ENCODE results near the gene CENPX.

Gene CENPX

DNA sequence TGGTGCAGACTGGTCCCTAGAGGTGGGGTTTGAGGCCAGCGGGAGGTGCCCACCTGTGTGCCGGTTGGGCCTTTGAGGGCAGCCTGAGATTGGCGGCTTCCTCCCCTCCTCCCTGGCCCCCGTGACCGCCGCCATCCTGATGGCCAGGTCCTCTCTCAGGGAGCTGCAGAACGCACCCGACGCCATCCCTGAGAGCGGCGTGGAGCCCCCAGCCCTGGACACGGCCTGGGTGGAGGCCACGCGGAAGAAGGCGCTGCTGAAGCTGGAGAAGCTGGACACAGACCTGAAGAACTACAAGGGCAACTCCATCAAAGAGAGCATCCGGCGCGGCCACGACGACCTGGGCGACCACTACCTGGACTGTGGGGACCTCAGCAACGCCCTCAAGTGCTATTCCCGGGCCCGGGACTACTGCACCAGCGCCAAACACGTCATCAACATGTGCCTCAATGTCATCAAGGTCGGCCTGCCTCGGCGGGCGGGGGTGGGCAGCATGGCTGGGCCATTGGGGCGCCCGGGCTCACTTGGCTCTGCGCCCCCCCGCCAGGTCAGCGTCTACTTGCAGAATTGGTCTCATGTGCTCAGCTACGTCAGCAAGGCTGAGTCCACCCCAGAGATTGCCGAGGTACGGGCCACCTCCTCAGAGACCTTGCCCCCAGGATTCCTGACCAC lies 31.8 kb upstream of the CENPX start:
- peak overlapping the region; percentile 73 for H3K23ac ChIP-seq (ENCODE audit: low read depth, low read length, poor library complexity)
- no peak overlapping the region for H2BK15ac ChIP-seq (ENCODE audit: low read length)
- WGBS, 2 donors (ENCODE audit: extremely low coverage in 2 of 2, insufficient read length in 2 of 2, insufficient replicate concordance in 1 of 2), result no CpG with 5 or more reads among the region's 38 CpGs
- H3K14ac ChIP-seq (ENCODE audit: low read length), result peak overlapping the region; percentile 21
- no peak overlapping the region for H3K4me2 ChIP-seq (ENCODE audit: insufficient read depth, low read length, poor library complexity, severe bottlenecking)
- no peak overlapping the region for H2BK12ac ChIP-seq (ENCODE audit: low read length)
- no peaks in the 10 kb centered on the region for H3K9me3 ChIP-seq (replicated peaks in 1 of 2; ENCODE audit: control insufficient read depth in 2 of 2, insufficient read depth in 1 of 2, low read depth in 1 of 2, low read length in 2 of 2)
- peaks cover 20% of the 10 kb centered on the region for H3K79me1 ChIP-seq (ENCODE audit: low read depth, low read length)
- peaks cover 7% of the 10 kb centered on the region in 2 donors for H3K4me1 ChIP-seq (ENCODE audit: control insufficient read depth in 2 of 2, insufficient read depth in 1 of 2, low read depth in 1 of 2, low read length in 2 of 2)
- H3K36me3 ChIP-seq (replicated peaks in 1 of 2; ENCODE audit: control insufficient read depth in 2 of 2, insufficient read depth in 2 of 2, low read length in 2 of 2), result peaks cover 56 to 76% of the 10 kb centered on the region in 2 donors
- H2BK5ac ChIP-seq (ENCODE audit: low read length), result peak overlapping the region; percentile 24
- H3K18ac ChIP-seq (ENCODE audit: low read length), result no peak overlapping the region
- no peak overlapping the region for H3K4me3 ChIP-seq (ENCODE audit: low read length in 2 of 2)
- no peak overlapping the region for H3K9ac ChIP-seq (ENCODE audit: low read depth, low read length, poor library complexity)
- no peaks in the 10 kb centered on the region for H3K27me3 ChIP-seq (ENCODE audit: control insufficient read depth in 3 of 3, insufficient read depth in 3 of 3, low read depth in 1 of 3, low read length in 3 of 3)
- no peak overlapping the region for H4K91ac ChIP-seq (ENCODE audit: low read depth, low read length, poor library complexity)
- H3K27ac ChIP-seq (replicated peaks; ENCODE audit: low read length), result no peak overlapping the region
- H3K4ac ChIP-seq (ENCODE audit: low read length), result no peak overlapping the region
- H2AFZ ChIP-seq (ENCODE audit: low read length), result no peak overlapping the region
- H2AK5ac ChIP-seq (ENCODE audit: low read depth, low read length), result no peak overlapping the region
- H2BK120ac ChIP-seq (ENCODE audit: low read depth, low read length), result no peak overlapping the region
- no peak overlapping the region for H4K8ac ChIP-seq (ENCODE audit: low read depth, low read length)
- no peak for DNase-seq (ENCODE audit: low spot score)

DNA sequence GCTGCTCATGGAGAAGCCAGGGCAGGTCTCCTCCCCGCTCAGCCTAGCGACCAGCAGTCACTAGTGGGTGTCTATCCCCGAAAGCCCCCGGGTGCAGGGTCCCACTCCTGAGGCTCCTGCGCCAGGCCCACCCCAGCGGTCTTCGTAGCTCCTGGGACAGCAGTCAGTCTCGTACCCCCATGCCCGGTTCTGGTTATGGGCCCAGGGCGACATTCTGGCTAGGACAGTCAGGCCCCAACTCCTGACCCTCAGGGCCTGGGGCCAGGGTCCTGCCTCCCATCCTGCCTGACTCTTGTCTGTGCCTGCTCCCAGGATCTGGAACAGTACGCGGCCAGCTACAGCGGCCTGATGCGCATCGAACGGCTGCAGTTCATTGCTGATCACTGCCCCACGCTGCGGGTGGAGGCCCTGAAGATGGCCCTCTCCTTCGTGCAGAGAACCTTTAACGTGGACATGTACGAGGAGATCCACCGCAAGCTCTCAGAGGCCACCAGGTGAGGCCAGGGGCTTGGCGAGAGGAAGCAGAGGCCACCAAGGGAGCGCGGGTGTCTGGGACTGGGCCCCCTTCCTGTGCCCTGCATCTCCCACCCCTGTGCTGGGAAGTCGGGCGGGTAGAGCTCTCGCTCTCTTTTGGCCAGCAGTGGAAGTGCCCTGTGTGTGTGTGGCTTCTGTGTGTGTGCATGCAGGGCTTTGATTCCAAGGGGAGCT lies 31.0 kb upstream of the CENPX start:
- H2AFZ ChIP-seq (ENCODE audit: low read length), result no peak overlapping the region
- no peaks in the 10 kb centered on the region for H3K9me3 ChIP-seq (replicated peaks in 1 of 2; ENCODE audit: control insufficient read depth in 2 of 2, insufficient read depth in 1 of 2, low read depth in 1 of 2, low read length in 2 of 2)
- no peak overlapping the region for H3K18ac ChIP-seq (ENCODE audit: low read length)
- H3K27ac ChIP-seq (replicated peaks; ENCODE audit: low read length), result no peak overlapping the region
- peaks cover 7% of the 10 kb centered on the region in 2 donors for H3K4me1 ChIP-seq (ENCODE audit: control insufficient read depth in 2 of 2, insufficient read depth in 1 of 2, low read depth in 1 of 2, low read length in 2 of 2)
- H3K14ac ChIP-seq (ENCODE audit: low read length), result peak overlapping the region; percentile 21
- H3K23ac ChIP-seq (ENCODE audit: low read depth, low read length, poor library complexity), result peak overlapping the region; percentile 3
- H2BK120ac ChIP-seq (ENCODE audit: low read depth, low read length), result no peak overlapping the region
- no peak overlapping the region for H4K91ac ChIP-seq (ENCODE audit: low read depth, low read length, poor library complexity)
- H3K79me1 ChIP-seq (ENCODE audit: low read depth, low read length), result peaks cover 22% of the 10 kb centered on the region
- H3K4me3 ChIP-seq (ENCODE audit: low read length in 2 of 2), result peak overlapping the region in 1 of 2 donors; percentile 98
- DNase-seq (ENCODE audit: low spot score), result no peak
- H2BK12ac ChIP-seq (ENCODE audit: low read length), result no peak overlapping the region
- H3K4ac ChIP-seq (ENCODE audit: low read length), result no peak overlapping the region
- H3K27me3 ChIP-seq (ENCODE audit: control insufficient read depth in 3 of 3, insufficient read depth in 3 of 3, low read depth in 1 of 3, low read length in 3 of 3), result no peaks in the 10 kb centered on the region
- no peak overlapping the region for H2BK15ac ChIP-seq (ENCODE audit: low read length)
- H3K9ac ChIP-seq (ENCODE audit: low read depth, low read length, poor library complexity), result no peak overlapping the region
- H3K4me2 ChIP-seq (ENCODE audit: insufficient read depth, low read length, poor library complexity, severe bottlenecking), result no peak overlapping the region
- H3K36me3 ChIP-seq (replicated peaks in 1 of 2; ENCODE audit: control insufficient read depth in 2 of 2, insufficient read depth in 2 of 2, low read length in 2 of 2), result peaks cover 59 to 72% of the 10 kb centered on the region in 2 donors
- H2AK5ac ChIP-seq (ENCODE audit: low read depth, low read length), result no peak overlapping the region
- no CpG with 5 or more reads among the region's 28 CpGs for WGBS, 2 donors (ENCODE audit: extremely low coverage in 2 of 2, insufficient read length in 2 of 2, insufficient replicate concordance in 1 of 2)
- H2BK5ac ChIP-seq (ENCODE audit: low read length), result peak overlapping the region; percentile 24
- H4K8ac ChIP-seq (ENCODE audit: low read depth, low read length), result no peak overlapping the region

DNA sequence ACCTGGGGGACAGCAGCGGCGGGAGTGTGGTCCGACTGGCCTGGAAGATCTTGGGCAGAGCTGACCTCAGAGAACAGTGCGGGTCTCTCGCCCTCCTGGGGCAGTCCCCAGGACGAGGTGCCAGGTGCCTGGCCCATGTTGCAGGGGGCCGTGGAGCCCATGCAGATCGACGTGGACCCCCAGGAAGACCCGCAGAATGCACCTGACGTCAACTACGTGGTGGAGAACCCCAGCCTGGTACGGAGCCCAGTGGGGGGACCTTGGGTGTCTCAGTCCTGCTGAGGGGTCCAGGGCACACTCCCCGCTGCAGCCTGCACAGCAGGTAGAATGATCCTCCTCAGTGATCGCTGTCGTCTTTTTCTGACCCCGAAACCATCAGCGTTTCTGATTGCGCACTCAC lies 30.5 kb upstream of the CENPX start:
- Histone ChIP-seq H3K9ac (ENCODE audit: low read depth, low read length, poor library complexity) (no peak overlapping the region), H3K4me3 (ENCODE audit: low read length in 2 of 2) (peak overlapping the region in 1 of 2 donors; percentile 98), H3K18ac (ENCODE audit: low read length) (no peak overlapping the region), H3K23ac (ENCODE audit: low read depth, low read length, poor library complexity) (peak overlapping the region; percentile 3), H3K4me2 (ENCODE audit: insufficient read depth, low read length, poor library complexity, severe bottlenecking) (peak overlapping the region; percentile 18), H3K14ac (ENCODE audit: low read length) (no peak overlapping the region), H2BK15ac (ENCODE audit: low read length) (no peak overlapping the region), H3K27me3 (ENCODE audit: control insufficient read depth in 3 of 3, insufficient read depth in 3 of 3, low read depth in 1 of 3, low read length in 3 of 3) (no peaks in the 10 kb centered on the region), H3K79me1 (ENCODE audit: low read depth, low read length) (peaks cover 21% of the 10 kb centered on the region), H3K27ac (replicated peaks; ENCODE audit: low read length) (no peak overlapping the region), H3K36me3 (replicated peaks in 1 of 2; ENCODE audit: control insufficient read depth in 2 of 2, insufficient read depth in 2 of 2, low read length in 2 of 2) (peaks cover 58 to 68% of the 10 kb centered on the region in 2 donors), H2BK5ac (ENCODE audit: low read length) (no peak overlapping the region), H2BK120ac (ENCODE audit: low read depth, low read length) (no peak overlapping the region), H2AFZ (ENCODE audit: low read length) (no peak overlapping the region), H2AK5ac (ENCODE audit: low read depth, low read length) (no peak overlapping the region), H3K4me1 (ENCODE audit: control insufficient read depth in 2 of 2, insufficient read depth in 1 of 2, low read depth in 1 of 2, low read length in 2 of 2) (peaks cover 7% of the 10 kb centered on the region in 2 donors), H4K91ac (ENCODE audit: low read depth, low read length, poor library complexity) (no peak overlapping the region), H3K4ac (ENCODE audit: low read length) (no peak overlapping the region), H3K9me3 (replicated peaks in 1 of 2; ENCODE audit: control insufficient read depth in 2 of 2, insufficient read depth in 1 of 2, low read depth in 1 of 2, low read length in 2 of 2) (no peaks in the 10 kb centered on the region), H2BK12ac (ENCODE audit: low read length) (no peak overlapping the region), H4K8ac (ENCODE audit: low read depth, low read length) (no peak overlapping the region)
- WGBS, 2 donors (ENCODE audit: extremely low coverage in 2 of 2, insufficient read length in 2 of 2, insufficient replicate concordance in 1 of 2), result no CpG with 5 or more reads among the region's 19 CpGs
- no peak for DNase-seq (ENCODE audit: low spot score)

DNA sequence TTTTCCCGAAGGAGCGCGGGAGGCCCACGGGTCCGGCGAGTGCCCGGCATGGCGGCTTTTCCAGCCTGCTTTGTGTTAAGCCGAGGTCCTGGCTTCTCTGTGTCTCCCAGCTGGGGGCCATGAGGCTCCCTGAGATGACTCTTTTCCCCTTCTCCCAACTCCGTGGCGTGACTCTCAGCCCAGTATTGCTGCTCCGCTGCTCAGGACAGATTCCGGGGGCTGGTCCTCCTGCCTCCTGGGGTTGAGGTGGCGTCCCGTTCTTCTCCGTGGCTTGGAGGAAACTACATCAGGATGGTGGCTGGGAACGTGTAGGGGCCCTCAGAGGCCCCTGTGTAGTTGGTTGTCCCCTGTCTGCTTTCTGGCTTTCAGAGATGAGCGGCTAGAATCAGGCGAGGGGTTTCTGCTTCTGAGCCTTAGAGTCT lies 30.0 kb upstream of the CENPX start:
- H3K79me1 ChIP-seq (ENCODE audit: low read depth, low read length), result peaks cover 22% of the 10 kb centered on the region
- H4K8ac ChIP-seq (ENCODE audit: low read depth, low read length), result no peak overlapping the region
- no peak for DNase-seq (ENCODE audit: low spot score)
- no peak overlapping the region for H2BK15ac ChIP-seq (ENCODE audit: low read length)
- peak overlapping the region; percentile 98 to 99 for H3K4me3 ChIP-seq (ENCODE audit: low read length in 2 of 2)
- no peak overlapping the region for H4K91ac ChIP-seq (ENCODE audit: low read depth, low read length, poor library complexity)
- no peak overlapping the region for H3K27ac ChIP-seq (replicated peaks; ENCODE audit: low read length)
- no peak overlapping the region for H3K14ac ChIP-seq (ENCODE audit: low read length)
- H3K4me2 ChIP-seq (ENCODE audit: insufficient read depth, low read length, poor library complexity, severe bottlenecking), result peak overlapping the region; percentile 98
- H3K23ac ChIP-seq (ENCODE audit: low read depth, low read length, poor library complexity), result peak overlapping the region; percentile 43
- peak overlapping the region; percentile 94 for H3K9ac ChIP-seq (ENCODE audit: low read depth, low read length, poor library complexity)
- H3K18ac ChIP-seq (ENCODE audit: low read length), result no peak overlapping the region
- no peak overlapping the region for H2AFZ ChIP-seq (ENCODE audit: low read length)
- H3K4me1 ChIP-seq (ENCODE audit: control insufficient read depth in 2 of 2, insufficient read depth in 1 of 2, low read depth in 1 of 2, low read length in 2 of 2), result peaks cover 7% of the 10 kb centered on the region in 2 donors
- WGBS, 2 donors (ENCODE audit: extremely low coverage in 2 of 2, insufficient read length in 2 of 2, insufficient replicate concordance in 1 of 2), result no CpG with 5 or more reads among the region's 19 CpGs
- H3K36me3 ChIP-seq (replicated peaks in 1 of 2; ENCODE audit: control insufficient read depth in 2 of 2, insufficient read depth in 2 of 2, low read length in 2 of 2), result peaks cover 60 to 68% of the 10 kb centered on the region in 2 donors
- no peak overlapping the region for H2BK5ac ChIP-seq (ENCODE audit: low read length)
- H3K9me3 ChIP-seq (replicated peaks in 1 of 2; ENCODE audit: control insufficient read depth in 2 of 2, insufficient read depth in 1 of 2, low read depth in 1 of 2, low read length in 2 of 2), result no peaks in the 10 kb centered on the region
- peak overlapping the region; percentile 81 for H2AK5ac ChIP-seq (ENCODE audit: low read depth, low read length)
- H3K4ac ChIP-seq (ENCODE audit: low read length), result no peak overlapping the region
- no peak overlapping the region for H2BK12ac ChIP-seq (ENCODE audit: low read length)
- H3K27me3 ChIP-seq (ENCODE audit: control insufficient read depth in 3 of 3, insufficient read depth in 3 of 3, low read depth in 1 of 3, low read length in 3 of 3), result no peaks in the 10 kb centered on the region
- H2BK120ac ChIP-seq (ENCODE audit: low read depth, low read length), result no peak overlapping the region
